22Rv1 (cell line): Measurements from ENCODE around the gene ACACB.

ENCODE experiments used
- CTCF ChIP-seq: fragments of 450-650 bp; IDR thresholded peaks from 2 replicates; pipeline ENCODE4 v1.5.1; 2017; ENCODE audit warnings: mild to moderate bottlenecking
- ZFX ChIP-seq: fragments of 450-650 bp; IDR thresholded peaks from 2 replicates; pipeline ENCODE4 v1.6.1; 2017; ENCODE audit warnings: antibody characterized with exemption, borderline replicate concordance

GRCh38 chr12:109182041-109182839 is 65.9 kb downstream of the ACACB start:
- TF ChIP-seq CTCF: no peak
- no peak for TF ChIP-seq ZFX
